Mesothelial cell of epicardium (in vitro differentiated cells): Measurements from ENCODE around the gene RDM1. TPM values are rescaled to one million over a fixed set of nuclear protein-coding genes. Genes with fewer than 3 reads are reported as not detected.

ENCODE experiments used
- DNase-seq, 2 experiments: peaks; one replicate each; pipeline ENCODE4 v3.0.0; 2021; ENCODE audit warnings: low spot score in 2 of 2; ENCODE audit not compliant: unreplicated experiment in 2 of 2
- H3K27ac Mint-ChIP-seq: 2 replicates; pipeline ENCODE4 v1.8.0; 2021; ENCODE audit warnings: mixed read lengths
- H3K27me3 Mint-ChIP-seq: 2 replicates; pipeline ENCODE4 v1.8.0; 2021; ENCODE audit warnings: low read depth, mixed read lengths
- H3K36me3 Mint-ChIP-seq: 2 replicates; pipeline ENCODE4 v1.8.0; 2021; ENCODE audit warnings: mixed read lengths
- H3K4me1 Mint-ChIP-seq: 2 replicates; pipeline ENCODE4 v1.8.0; 2021; ENCODE audit warnings: mixed read lengths
- H3K4me3 Mint-ChIP-seq: 2 replicates; pipeline ENCODE4 v1.8.0; 2021; ENCODE audit warnings: mild to moderate bottlenecking, moderate library complexity, mixed read lengths
- H3K9me3 Mint-ChIP-seq: 2 replicates; pipeline ENCODE4 v1.8.0; 2021; ENCODE audit warnings: mixed read lengths
- total RNA-seq: library from RNA; stranded (reverse); gene quantifications from 3 replicates; pipeline ENCODE4 v1.2.1, GENCODE V29; 2021
- TF ChIP-seq, protein P1 (sequence below): fragments of 200-600 bp; sonication (generic); IDR thresholded peaks from one replicate; pipeline ENCODE4 v1.5.0; 2021; ENCODE audit warnings: antibody characterized with exemption; ENCODE audit not compliant: unreplicated experiment

Gene RDM1
- total RNA-seq, 1 donor from 2014 or later, result 3.4 TPM

DNA sequence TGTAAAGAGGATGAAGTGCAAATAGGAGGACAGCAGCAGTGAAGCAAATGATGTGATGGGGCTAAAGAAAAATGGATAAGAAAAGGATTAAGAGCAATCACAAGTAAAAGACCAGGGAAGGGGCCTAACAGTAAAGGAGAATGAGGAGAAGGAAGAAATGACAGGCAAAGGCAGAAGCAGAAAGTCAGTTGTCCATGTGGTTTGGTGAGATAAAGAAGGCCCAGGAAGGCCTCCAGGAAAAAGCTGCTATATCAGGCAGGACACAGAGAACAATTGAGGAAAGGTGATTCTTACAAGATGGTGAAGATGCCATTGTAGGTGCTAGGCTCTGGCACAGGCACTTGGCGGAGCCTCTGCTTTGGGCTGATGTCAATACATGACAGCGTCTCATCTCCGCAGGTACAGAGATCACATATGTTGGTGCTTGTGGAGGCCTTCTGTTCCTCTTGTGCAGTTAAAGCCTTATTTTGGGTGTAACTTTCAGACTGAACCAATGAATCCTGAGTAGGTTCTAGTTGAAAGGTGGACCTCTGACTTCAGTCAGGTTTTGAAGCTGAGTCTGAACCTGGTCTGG lies 18.1 kb downstream of the RDM1 start:
- peaks cover 24% of the 10 kb centered on the region for H3K9me3 Mint-ChIP-seq
- no peaks in the 10 kb centered on the region for H3K27me3 Mint-ChIP-seq

DNA sequence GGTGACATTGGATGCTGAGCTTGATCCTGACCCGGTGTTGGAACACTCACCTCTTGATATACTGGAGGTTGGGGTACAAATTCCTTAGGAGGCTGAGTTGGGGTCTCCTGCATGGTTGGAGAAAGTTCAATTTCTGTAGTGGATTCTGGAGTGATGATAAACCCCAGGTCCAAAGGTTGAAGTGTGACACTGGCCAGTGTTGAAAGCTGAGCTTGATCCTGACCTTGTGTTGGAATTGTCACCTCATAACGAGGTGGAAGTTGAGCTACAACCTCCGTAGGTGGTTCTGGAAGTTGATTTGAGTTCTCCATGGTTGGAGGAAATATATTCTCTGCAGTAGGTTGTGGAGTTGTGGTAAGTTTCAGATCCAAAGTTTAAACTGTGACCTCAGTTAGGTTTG lies 21.2 kb downstream of the RDM1 start:
- Mint-ChIP-seq H3K4me1 (peaks cover 3% of the 10 kb centered on the region), H3K36me3 (no peaks in the 10 kb centered on the region), H3K27ac (no peak overlapping the region), H3K27me3 (no peaks in the 10 kb centered on the region), H3K9me3 (peaks cover 15% of the 10 kb centered on the region), H3K4me3 (no peak overlapping the region)
- TF ChIP-seq, protein P1, sequence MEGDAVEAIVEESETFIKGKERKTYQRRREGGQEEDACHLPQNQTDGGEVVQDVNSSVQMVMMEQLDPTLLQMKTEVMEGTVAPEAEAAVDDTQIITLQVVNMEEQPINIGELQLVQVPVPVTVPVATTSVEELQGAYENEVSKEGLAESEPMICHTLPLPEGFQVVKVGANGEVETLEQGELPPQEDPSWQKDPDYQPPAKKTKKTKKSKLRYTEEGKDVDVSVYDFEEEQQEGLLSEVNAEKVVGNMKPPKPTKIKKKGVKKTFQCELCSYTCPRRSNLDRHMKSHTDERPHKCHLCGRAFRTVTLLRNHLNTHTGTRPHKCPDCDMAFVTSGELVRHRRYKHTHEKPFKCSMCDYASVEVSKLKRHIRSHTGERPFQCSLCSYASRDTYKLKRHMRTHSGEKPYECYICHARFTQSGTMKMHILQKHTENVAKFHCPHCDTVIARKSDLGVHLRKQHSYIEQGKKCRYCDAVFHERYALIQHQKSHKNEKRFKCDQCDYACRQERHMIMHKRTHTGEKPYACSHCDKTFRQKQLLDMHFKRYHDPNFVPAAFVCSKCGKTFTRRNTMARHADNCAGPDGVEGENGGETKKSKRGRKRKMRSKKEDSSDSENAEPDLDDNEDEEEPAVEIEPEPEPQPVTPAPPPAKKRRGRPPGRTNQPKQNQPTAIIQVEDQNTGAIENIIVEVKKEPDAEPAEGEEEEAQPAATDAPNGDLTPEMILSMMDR, result no peak
- DNase-seq, result no peak

More for the DNA sequence above, 18.1 kb downstream of the RDM1 start:
- no peak for DNase-seq
- H3K27ac Mint-ChIP-seq, result no peak overlapping the region
- no peaks in the 10 kb centered on the region for H3K4me1 Mint-ChIP-seq
- H3K4me3 Mint-ChIP-seq, result no peak overlapping the region
- TF ChIP-seq, protein P1, result no peak
- H3K36me3 Mint-ChIP-seq, result no peaks in the 10 kb centered on the region

DNA sequence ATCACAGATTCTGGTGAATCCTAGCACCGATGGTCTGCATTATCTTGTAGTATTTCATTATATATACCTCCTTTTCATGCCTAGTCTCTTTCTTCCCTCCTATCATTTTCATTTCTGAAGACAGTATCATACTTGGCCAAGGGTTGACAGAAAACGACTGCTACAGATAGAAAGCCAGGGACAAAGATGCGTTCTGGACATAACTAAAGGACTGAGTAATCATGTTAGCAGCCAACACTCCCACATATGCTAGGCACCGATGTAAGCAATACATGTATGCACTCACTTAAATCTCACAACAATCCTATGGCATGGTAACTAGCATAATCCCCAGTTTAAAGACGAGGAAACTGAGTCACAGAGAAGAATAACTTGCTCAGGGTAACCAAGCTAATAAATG lies 22.9 kb downstream of the RDM1 start:
- H3K27me3 Mint-ChIP-seq, result no peaks in the 10 kb centered on the region
- H3K4me1 Mint-ChIP-seq, result peaks cover 14% of the 10 kb centered on the region
- no peak overlapping the region for H3K4me3 Mint-ChIP-seq
- H3K36me3 Mint-ChIP-seq, result no peaks in the 10 kb centered on the region
- TF ChIP-seq, protein P1, result no peak
- H3K9me3 Mint-ChIP-seq, result peaks cover 6% of the 10 kb centered on the region
- no peak overlapping the region for H3K27ac Mint-ChIP-seq
- DNase-seq, result no peak

DNA sequence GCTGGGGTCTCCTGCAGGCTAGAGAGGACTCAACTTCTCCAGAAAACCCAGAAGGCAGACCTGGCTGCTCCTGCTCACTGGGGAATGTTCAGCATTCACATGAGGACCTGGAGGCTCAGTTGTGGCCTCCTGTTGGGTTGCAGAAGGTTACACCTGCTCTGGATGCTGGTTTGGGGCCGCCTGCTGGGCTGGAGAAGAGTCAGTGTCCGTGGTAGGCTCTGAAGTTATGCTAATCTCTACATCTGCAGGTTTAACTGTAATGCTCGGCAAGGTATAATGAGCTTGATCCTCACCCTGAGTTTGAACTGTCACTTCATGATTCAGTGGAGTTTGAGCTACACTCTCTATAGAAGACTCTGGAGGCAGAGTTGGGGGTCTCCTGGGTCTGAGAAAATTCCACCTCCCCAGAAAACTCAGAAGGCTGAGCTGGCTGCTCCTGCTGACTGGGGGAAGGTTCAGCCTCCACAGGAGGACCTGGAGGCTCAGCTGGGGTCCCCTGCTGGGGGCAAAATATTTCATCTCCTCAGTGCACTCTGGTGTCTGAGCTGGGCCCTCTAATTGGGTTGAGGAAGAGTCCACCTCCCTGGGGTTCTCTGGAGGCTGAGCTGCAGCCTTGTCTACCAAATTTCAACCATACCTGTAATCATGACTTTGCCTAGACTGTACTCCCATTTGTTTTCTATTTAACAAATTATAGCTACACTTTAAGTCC lies 23.5 kb downstream of the RDM1 start:
- H3K4me3 Mint-ChIP-seq, result no peak overlapping the region
- TF ChIP-seq, protein P1, result no peak
- H3K27me3 Mint-ChIP-seq, result no peaks in the 10 kb centered on the region
- DNase-seq, result no peak
- no peaks in the 10 kb centered on the region for H3K36me3 Mint-ChIP-seq
- no peak overlapping the region for H3K27ac Mint-ChIP-seq
- peaks cover 17% of the 10 kb centered on the region for H3K4me1 Mint-ChIP-seq
- peaks cover 6% of the 10 kb centered on the region for H3K9me3 Mint-ChIP-seq

DNA sequence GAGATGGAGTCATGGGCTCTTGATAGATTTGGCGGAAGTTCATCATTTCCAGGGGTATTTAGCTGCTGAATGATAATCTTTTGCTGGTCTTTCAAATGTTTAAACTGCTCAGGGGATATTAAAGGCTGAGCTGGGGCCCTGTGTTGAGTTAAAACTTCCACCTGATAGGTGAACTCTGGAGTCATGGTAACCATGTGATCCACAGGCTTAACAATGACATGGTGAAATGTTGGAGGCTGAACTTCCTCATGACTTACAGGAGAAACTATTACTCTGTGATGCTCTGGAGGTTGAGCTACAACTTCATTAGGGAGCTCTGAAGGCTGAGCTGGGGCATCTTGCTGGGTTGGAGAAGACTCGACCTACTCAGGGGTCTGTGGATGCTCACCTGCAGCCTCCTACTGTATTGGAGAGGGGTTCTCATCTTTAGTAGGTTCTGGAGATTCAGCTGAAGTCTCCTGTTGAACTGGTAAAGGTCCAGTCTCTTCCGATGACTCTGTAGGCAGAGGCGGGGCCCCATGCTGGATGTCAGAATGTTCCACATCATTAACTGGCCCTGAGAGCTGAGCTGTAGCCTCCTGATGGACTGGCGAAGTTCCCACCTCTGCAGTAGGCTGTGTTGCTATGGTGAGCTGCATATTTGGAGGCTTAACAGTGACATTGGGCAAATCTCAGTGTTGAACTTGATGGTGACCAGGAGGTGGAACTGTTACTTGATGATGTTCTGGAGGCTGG lies 24.2 kb downstream of the RDM1 start:
- H3K36me3 Mint-ChIP-seq, result no peaks in the 10 kb centered on the region
- no peak for DNase-seq
- no peak overlapping the region for H3K27ac Mint-ChIP-seq
- H3K4me3 Mint-ChIP-seq, result no peak overlapping the region
- H3K4me1 Mint-ChIP-seq, result peaks cover 20% of the 10 kb centered on the region
- TF ChIP-seq, protein P1, result no peak
- no peaks in the 10 kb centered on the region for H3K27me3 Mint-ChIP-seq
- H3K9me3 Mint-ChIP-seq, result peaks cover 6% of the 10 kb centered on the region
